Trophoblast cell (in vitro differentiated cells and primary cell): ENCODE results near the gene LKAAEAR1.
"Not testable (repeated sequence)": the region's sequence is repeated elsewhere in the genome, so short reads cannot be mapped to it uniquely, and the experiment has no call there.

Experiments
- DNase-seq, 2 donors: peaks; one replicate each; pipeline ENCODE4 v3.0.0-alpha.2; 2016
- H2AFZ ChIP-seq: 2 replicates; pipeline ENCODE4 v1.6.1; 2013; ENCODE audit warnings: low read length, moderate library complexity, mild to moderate bottlenecking; ENCODE audit not compliant: insufficient read depth, poor library complexity
- H2AK5ac ChIP-seq: 2 replicates; pipeline ENCODE4 v1.6.1; 2013; ENCODE audit warnings: mild to moderate bottlenecking, low read length
- H2BK120ac ChIP-seq: 2 replicates; pipeline ENCODE4 v1.6.1; 2013; ENCODE audit warnings: low read length, mild to moderate bottlenecking, moderate library complexity; ENCODE audit not compliant: insufficient read depth, poor library complexity
- H2BK12ac ChIP-seq: 2 replicates; pipeline ENCODE4 v1.6.1; 2013; ENCODE audit warnings: mild to moderate bottlenecking, low read length, moderate library complexity
- H2BK5ac ChIP-seq: 2 replicates; pipeline ENCODE4 v1.6.1; 2013; ENCODE audit warnings: low read length, low read depth, moderate library complexity, mild to moderate bottlenecking; ENCODE audit not compliant: poor library complexity
- H3K14ac ChIP-seq: 2 replicates; pipeline ENCODE4 v1.6.1; 2013; ENCODE audit warnings: mild to moderate bottlenecking, low read length
- H3K18ac ChIP-seq: 2 replicates; pipeline ENCODE4 v1.6.1; 2013; ENCODE audit warnings: mild to moderate bottlenecking, low read length
- H3K23ac ChIP-seq: 2 replicates; pipeline ENCODE4 v1.6.1; 2013; ENCODE audit warnings: low read length
- H3K27ac ChIP-seq: 2 replicates; pipeline ENCODE4 v1.5.1; 2013; ENCODE audit warnings: low read depth, mild to moderate bottlenecking, inconsistent platforms, low read length, moderate library complexity
- H3K27me3 ChIP-seq: 2 replicates; pipeline ENCODE4 v1.6.1; 2013; ENCODE audit warnings: inconsistent platforms, mild to moderate bottlenecking, low read length, moderate library complexity; ENCODE audit not compliant: insufficient read depth
- H3K36me3 ChIP-seq, 2 experiments: 1 replicate in 1 of 2; 2 replicates in 1 of 2; pipeline ENCODE4 v1.6.1; 2013; ENCODE audit warnings: low read length in 2 of 2, mild to moderate bottlenecking in 2 of 2, moderate library complexity in 1 of 2; ENCODE audit not compliant: insufficient read depth in 2 of 2, control insufficient read depth in 1 of 2
- H3K4ac ChIP-seq: 2 replicates; pipeline ENCODE4 v1.6.1; 2013; ENCODE audit warnings: low read depth, mild to moderate bottlenecking, low read length, moderate library complexity
- H3K4me1 ChIP-seq, 2 experiments: 1 replicate in 1 of 2; 2 replicates in 1 of 2; pipeline ENCODE4 v1.6.1; 2013; ENCODE audit warnings: low read length in 2 of 2, mild to moderate bottlenecking in 2 of 2, moderate library complexity in 1 of 2; ENCODE audit not compliant: insufficient read depth in 2 of 2, control insufficient read depth in 1 of 2
- H3K4me2 ChIP-seq: 2 replicates; pipeline ENCODE4 v1.6.1; 2013; ENCODE audit warnings: inconsistent platforms, mild to moderate bottlenecking, low read length, moderate library complexity
- H3K4me3 ChIP-seq: 2 replicates; pipeline ENCODE4 v1.5.1; 2013; ENCODE audit warnings: mild to moderate bottlenecking, low read depth, low read length, inconsistent platforms
- H3K79me1 ChIP-seq: one replicate; pipeline ENCODE4 v1.6.1; 2013; ENCODE audit warnings: low read length
- H3K79me2 ChIP-seq: 2 replicates; pipeline ENCODE4 v1.6.1; 2013; ENCODE audit warnings: low read length, mild to moderate bottlenecking; ENCODE audit not compliant: control insufficient read depth, insufficient read depth, poor library complexity
- H3K9ac ChIP-seq: 2 replicates; pipeline ENCODE4 v1.6.1; 2013; ENCODE audit warnings: mild to moderate bottlenecking, low read length
- H3K9me3 ChIP-seq: 2 replicates; pipeline ENCODE4 v1.6.1; 2013; ENCODE audit warnings: low read depth, mild to moderate bottlenecking, control low read depth, inconsistent platforms, low read length; ENCODE audit not compliant: insufficient read depth
- H4K12ac ChIP-seq: 2 replicates; pipeline ENCODE4 v1.6.1; 2013; ENCODE audit warnings: low read depth, mild to moderate bottlenecking, low read length, moderate library complexity
- H4K8ac ChIP-seq: 2 replicates; pipeline ENCODE4 v1.6.1; 2013; ENCODE audit warnings: low read depth, mild to moderate bottlenecking, low read length, moderate library complexity
- H4K91ac ChIP-seq: one replicate; pipeline ENCODE4 v1.6.1; 2013; ENCODE audit warnings: low read depth, mild to moderate bottlenecking, low read length, moderate library complexity
- WGBS: extraction: QIAGEN DNeasy Blood & Tissue Kit; methylation state at CpG from one replicate; pipeline ENCODE4 v1.1.7; 2013; ENCODE audit warnings: missing lambda C conversion rate; ENCODE audit not compliant: insufficient read length, insufficient coverage; ENCODE audit errors: extremely low coverage; 5-methylcytosine and 5-hydroxymethylcytosine counted together

The LKAAEAR1 gene

GRCh38 chr20:64087226-64087825, 3.1 kb upstream of the LKAAEAR1 start:
- not testable (repeated sequence) for H2BK120ac ChIP-seq, H3K14ac ChIP-seq, H4K91ac ChIP-seq, H3K9me3 ChIP-seq, H3K4me2 ChIP-seq, H2BK5ac ChIP-seq, DNase-seq, H3K36me3 ChIP-seq, H2AFZ ChIP-seq, H2BK12ac ChIP-seq, H2AK5ac ChIP-seq, H3K23ac ChIP-seq, H3K79me2 ChIP-seq, H3K4me3 ChIP-seq, H4K8ac ChIP-seq, H3K9ac ChIP-seq, H3K79me1 ChIP-seq, H3K4ac ChIP-seq, H3K27ac ChIP-seq, H3K18ac ChIP-seq, H4K12ac ChIP-seq
- no CpG with 5 or more reads among the region's 36 CpGs for WGBS
- peaks cover 10 to 11% of the 10 kb centered on the region in 2 experiments for H3K4me1 ChIP-seq
- peaks cover 24% of the 10 kb centered on the region for H3K27me3 ChIP-seq

- Histone ChIP-seq H3K9me3 (peaks cover 9% of the 10 kb centered on the region), H3K4me3 (no peak overlapping the region), H4K12ac (no peak overlapping the region), H3K18ac (no peak overlapping the region), H3K79me2 (no peaks in the 10 kb centered on the region), H4K91ac (no peak overlapping the region), H3K79me1 (no peaks in the 10 kb centered on the region), H4K8ac (no peak overlapping the region), H3K36me3 (no peaks in the 10 kb centered on the region), H2BK12ac (no peak overlapping the region), H2AFZ (no peak overlapping the region), H3K14ac (no peak overlapping the region), H3K23ac (no peak overlapping the region), H2AK5ac (no peak overlapping the region), H3K4ac (no peak overlapping the region), H3K27ac (no peak overlapping the region), H3K9ac (no peak overlapping the region), H3K27me3 (peaks cover 24% of the 10 kb centered on the region), H2BK120ac (no peak overlapping the region), H3K4me2 (no peak overlapping the region), H3K4me1 (peaks cover 10 to 15% of the 10 kb centered on the region in 2 experiments), H2BK5ac (no peak overlapping the region)
- DNase-seq: no peak
- no CpG with 5 or more reads among the region's 11 CpGs for WGBS
Observed at GRCh38 chr20:64086801-64087200, 2.6 kb upstream of the LKAAEAR1 start.

- Histone ChIP-seq H2BK12ac (no peak overlapping the region), H3K9ac (no peak overlapping the region), H3K4ac (no peak overlapping the region), H3K4me3 (no peak overlapping the region), H3K18ac (no peak overlapping the region), H3K4me2 (no peak overlapping the region), H3K79me2 (peaks cover 3% of the 10 kb centered on the region), H3K9me3 (peaks cover 9% of the 10 kb centered on the region), H3K14ac (no peak overlapping the region), H3K79me1 (peaks cover 3% of the 10 kb centered on the region), H3K27ac (no peak overlapping the region), H2BK5ac (no peak overlapping the region), H4K91ac (no peak overlapping the region), H2BK120ac (no peak overlapping the region), H3K23ac (no peak overlapping the region), H4K12ac (no peak overlapping the region), H4K8ac (no peak overlapping the region), H2AK5ac (no peak overlapping the region), H3K27me3 (peaks cover 28% of the 10 kb centered on the region), H2AFZ (no peak overlapping the region), H3K4me1 (peaks cover 10 to 16% of the 10 kb centered on the region in 2 experiments), H3K36me3 (no peaks in the 10 kb centered on the region)
- DNase-seq: no peak
- no CpG with 5 or more reads among the region's 23 CpGs for WGBS
Observed at GRCh38 chr20:64084685-64085152, 521 bp upstream of the LKAAEAR1 start.

- H3K4me2 ChIP-seq: peak overlapping the region; percentile 91
- H3K4me3 ChIP-seq: peak overlapping the region; percentile 67
- no peak overlapping the region for H4K8ac ChIP-seq
- H3K18ac ChIP-seq: no peak overlapping the region
- peaks cover 11% of the 10 kb centered on the region for H3K79me1 ChIP-seq
- peaks cover 28% of the 10 kb centered on the region for H3K27me3 ChIP-seq
- H2BK120ac ChIP-seq: no peak overlapping the region
- H2BK5ac ChIP-seq: no peak overlapping the region
- peaks cover 10% of the 10 kb centered on the region for H3K79me2 ChIP-seq
- no peak overlapping the region for H3K27ac ChIP-seq
- peaks cover 9% of the 10 kb centered on the region for H3K9me3 ChIP-seq
- H4K91ac ChIP-seq: no peak overlapping the region
- H3K14ac ChIP-seq: no peak overlapping the region
- no peaks in the 10 kb centered on the region for H3K36me3 ChIP-seq
- no peak overlapping the region for H2AK5ac ChIP-seq
- no peak overlapping the region for H4K12ac ChIP-seq
- H2BK12ac ChIP-seq: no peak overlapping the region
- DNase-seq: peak; percentile 49 to 71
- H3K9ac ChIP-seq: no peak overlapping the region
- peak overlapping the region; percentile 66 for H2AFZ ChIP-seq
- peaks cover 14 to 23% of the 10 kb centered on the region in 2 experiments for H3K4me1 ChIP-seq
- no peak overlapping the region for H3K4ac ChIP-seq
- no CpG with 5 or more reads among the region's 52 CpGs for WGBS
- no peak overlapping the region for H3K23ac ChIP-seq
Observed at GRCh38 chr20:64083378-64083803, 807 bp downstream of the LKAAEAR1 start.
